ENCODE data around the gene IL20. TPM values are rescaled to one million over a fixed set of nuclear protein-coding genes. Genes with fewer than 3 reads are reported as not detected.
"Not testable (repeated sequence)": the region's sequence is repeated elsewhere in the genome, so short reads cannot be mapped to it uniquely, and the experiment has no call there.

The IL20 gene
- total and polyA plus RNA-seq, 2 of the 13 experiments (the other 11 are each of a cell fraction or from before 2014, with no cell fraction given) = 0.05 TPM; not detected in 1

DNA sequence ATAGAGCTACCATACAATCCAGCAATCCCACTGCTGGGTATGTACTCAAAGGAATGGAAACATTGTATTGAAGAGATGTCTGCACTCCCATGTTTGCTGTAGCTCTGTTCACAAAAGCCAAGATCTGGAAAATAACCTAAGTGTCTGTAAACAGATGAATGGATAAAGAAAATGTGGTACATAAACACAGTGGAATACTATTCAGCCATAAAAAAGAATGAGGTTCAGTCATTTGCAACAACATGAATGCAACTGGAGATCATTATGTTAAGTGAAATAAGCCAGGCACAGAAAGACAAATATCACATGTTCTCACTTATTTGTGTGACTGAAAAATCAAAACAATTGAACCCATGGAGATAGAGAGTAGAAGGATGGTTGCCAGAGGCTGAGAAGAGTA lies 11.7 kb upstream of the IL20 start:
- H4K20me1 ChIP-seq (ENCODE audit: insufficient read depth, low read length); POLR2A ChIA-PET; H3K27ac ChIP-seq (ENCODE audit: extremely low read length, insufficient read depth, low read length); H3K9me3 ChIP-seq (ENCODE audit: low read length); in situ Hi-C loops (cut with HindIII; ENCODE audit: extremely low pct_ligation_motif_present, low pct_unique_long_range_greater_than_20kb); H3K36me3 ChIP-seq (replicated peaks in 1 of 2; ENCODE audit: control insufficient read depth in 1 of 2, insufficient read depth in 2 of 2, low read length in 2 of 2); DNase-seq (ENCODE audit: low spot score); FAIRE-seq; H3K27me3 ChIP-seq (ENCODE audit: control insufficient read depth in 1 of 2, insufficient read depth in 2 of 2, low read length in 2 of 2); CTCF ChIA-PET (ENCODE audit: low intra/inter-chr PET ratio, low total read pairs); H2AFZ ChIP-seq (ENCODE audit: low read length); intact Hi-C loops (cut with micrococcal nuclease; ENCODE audit: unreplicated experiment); H3K4me3 ChIP-seq (replicated peaks in 1 of 3; ENCODE audit: insufficient read depth in 1 of 3, low read depth in 2 of 3, low read length in 3 of 3); ATAC-seq; BruUV-seq (replicated peaks); H3K4me2 ChIP-seq (ENCODE audit: low read depth, low read length); H3K79me2 ChIP-seq (ENCODE audit: insufficient read depth, low read length); H3K4me1 ChIP-seq (ENCODE audit: insufficient read depth, low read length); H3K9ac ChIP-seq (ENCODE audit: insufficient read depth, low read depth, low read length): not testable (repeated sequence)

DNA sequence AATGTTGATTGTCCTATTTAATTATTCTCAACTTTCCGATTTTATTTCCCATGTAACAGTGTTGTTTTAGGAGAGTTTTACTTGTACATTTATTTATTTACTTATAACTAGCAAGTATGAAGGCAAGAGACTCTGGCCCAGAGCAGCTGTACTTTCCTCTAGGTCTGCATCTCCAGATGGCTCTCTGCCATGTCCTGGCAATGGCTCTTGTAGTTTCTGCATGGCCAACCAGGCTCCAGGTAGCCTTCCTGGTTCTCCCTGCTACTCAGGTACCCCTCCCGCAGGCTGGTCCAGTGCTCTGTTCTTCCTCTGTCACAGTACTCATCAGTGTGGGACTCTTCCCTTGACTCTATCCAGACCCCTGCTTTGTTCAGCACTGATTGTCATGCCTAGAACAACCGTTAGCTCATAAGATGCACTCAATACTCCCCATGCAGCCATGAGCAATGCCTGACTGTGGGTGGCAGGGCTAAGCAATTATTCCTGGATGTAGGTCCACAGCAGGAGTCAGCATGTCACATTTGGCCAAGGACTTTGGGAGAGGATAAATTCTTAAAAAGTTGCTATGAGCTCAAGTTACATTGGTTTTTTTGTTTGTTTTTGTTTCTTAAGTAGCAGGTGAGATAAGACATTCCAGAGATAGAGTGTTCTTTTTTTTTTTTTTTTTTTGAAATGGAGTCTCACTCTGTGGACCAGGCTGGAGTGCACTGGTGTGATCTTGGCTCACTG lies 10.9 kb upstream of the IL20 start:
- TF ChIP-seq ZNF234 (CRISPR knock-in tag; conservative IDR thresholded peaks at IDR 0.05) (no peak), DMAP1 (CRISPR knock-in tag; IDR thresholded peaks at IDR 0.05) (no peak), AHR (CRISPR knock-in tag; IDR thresholded peaks at IDR 0.05) (no peak)
- no peaks in the 10 kb centered on the region; a peak in 1 of 5 replicates for H3K27me3 ChIP-seq (ENCODE audit: control insufficient read depth in 1 of 2, insufficient read depth in 2 of 2, low read length in 2 of 2)
- POLR2A ChIA-PET = no interaction called here
- no peaks in the 10 kb centered on the region for H3K4me1 ChIP-seq (ENCODE audit: insufficient read depth, low read length)
- 35% methylated on average over 3 of the region's 3 CpGs for WGBS (ENCODE audit: low lambda C conversion rate)
- no peak overlapping the region for H2AFZ ChIP-seq (ENCODE audit: low read length)
- H3K36me3 ChIP-seq (replicated peaks in 1 of 2; ENCODE audit: control insufficient read depth in 1 of 2, insufficient read depth in 2 of 2, low read length in 2 of 2) = no peaks in the 10 kb centered on the region
- no TSS peak for BruUV-seq (replicated peaks)
- H3K9me3 ChIP-seq (ENCODE audit: low read length) = no peaks in the 10 kb centered on the region; the same call in 1 of the 2 replicates
- CTCF ChIA-PET (ENCODE audit: low intra/inter-chr PET ratio, low total read pairs) = no interaction called here
- H3K9ac ChIP-seq (ENCODE audit: insufficient read depth, low read depth, low read length) = no peak overlapping the region
- H3K27ac ChIP-seq (ENCODE audit: extremely low read length, insufficient read depth, low read length) = no peak overlapping the region
- no peak for ATAC-seq
- in situ Hi-C loops (cut with HindIII; ENCODE audit: extremely low pct_ligation_motif_present, low pct_unique_long_range_greater_than_20kb) = no loop called here
- no peak for DNase-seq (ENCODE audit: low spot score)
- no peak overlapping the region for H3K4me3 ChIP-seq (replicated peaks in 1 of 3; ENCODE audit: insufficient read depth in 1 of 3, low read depth in 2 of 3, low read length in 3 of 3)
- no peaks in the 10 kb centered on the region for H4K20me1 ChIP-seq (ENCODE audit: insufficient read depth, low read length)
- no peak overlapping the region for H3K4me2 ChIP-seq (ENCODE audit: low read depth, low read length)
- intact Hi-C loops (cut with micrococcal nuclease; ENCODE audit: unreplicated experiment) = no loop called here
- FAIRE-seq = no peak
- no peaks in the 10 kb centered on the region for H3K79me2 ChIP-seq (ENCODE audit: insufficient read depth, low read length)
